BJ (cell line): ENCODE data around the gene COA8. TPM values are rescaled to one million over a fixed set of nuclear protein-coding genes. Genes with fewer than 3 reads are reported as not detected.

Experiments used
- CTCF ChIA-PET: fragments of 350-600 bp; formaldehyde crosslinking; extraction: SDS; loops from one replicate; lab custom pipeline; 2021; ENCODE audit warnings: antibody characterized with exemption, inconsistent platforms; lab: Yijun Ruan, JAX
- POLR2A ChIA-PET: fragments of 300-600 bp; sonication (Branson Sonifier 250); formaldehyde crosslinking; extraction: SDS; loops from one replicate; lab custom pipeline; 2021; ENCODE audit warnings: antibody characterized with exemption; lab: Charles Lee
- DNase-seq: peaks from one replicate; pipeline ENCODE4 v3.0.0-alpha.2; 2011; ENCODE audit warnings: low read depth
- H3K27me3 ChIP-seq: 2 replicates; pipeline ENCODE4 v1.6.0; 2011; ENCODE audit warnings: low read length; ENCODE audit not compliant: control insufficient read depth, insufficient read depth
- H3K36me3 ChIP-seq: 2 replicates; pipeline ENCODE4 v1.5.1; 2011; ENCODE audit warnings: low read length; ENCODE audit not compliant: control insufficient read depth, insufficient read depth
- H3K4me3 ChIP-seq: 2 replicates; pipeline ENCODE4 v1.5.1; 2011; ENCODE audit warnings: low read depth, mild to moderate bottlenecking, control low read depth, low read length
- polyA plus RNA-seq: library from polyadenylated mRNA; depleted of rRNA; stranded (reverse); fragments of >200 nt; gene quantifications from 2 replicates; pipeline ENCODE4 v1.2.3, GENCODE V29; 2011
- TF ChIP-seq, protein P1 (sequence below): IDR thresholded peaks from 2 replicates; pipeline ENCODE4 v1.5.1; 2011; ENCODE audit warnings: low read depth, mild to moderate bottlenecking, control low read depth, inconsistent platforms, low read length, moderate library complexity; ENCODE audit not compliant: insufficient read depth

Gene COA8
- polyA plus RNA-seq, 1 experiment: 16.9 TPM

DNA sequence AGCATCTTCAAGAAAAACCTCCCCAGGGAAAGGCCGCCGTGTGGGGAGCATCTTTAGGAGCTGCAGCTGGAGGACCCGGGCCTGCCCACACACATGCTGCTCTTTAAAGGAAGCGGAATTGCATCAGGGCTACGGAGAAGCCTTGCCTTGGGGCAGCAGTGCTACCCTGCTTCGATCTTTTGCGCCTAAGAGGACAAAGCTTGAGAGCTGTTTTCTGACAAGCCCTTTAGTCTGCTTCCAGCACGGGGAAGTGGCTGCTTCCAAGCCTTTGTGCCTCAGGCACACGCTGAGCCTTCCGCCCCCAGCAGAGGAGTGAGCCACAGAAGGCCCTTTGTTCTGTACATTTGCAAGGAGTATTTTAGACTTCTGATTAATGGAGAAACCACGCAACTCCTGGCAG is 31.5 kb downstream of the COA8 start:
- ChIA-PET CTCF (interaction anchor here (1.0 to 1.1 kb wide), 2 partner anchors 215 to 328 kb away, joined by 3 read pairs; no protein-coding TSS in a partner anchor), POLR2A (interaction anchor here (0.6 to 0.7 kb wide), 2 partner anchors 30 to 123 kb away, joined by 3 to 6 read pairs; no protein-coding TSS in a partner anchor)
- Histone ChIP-seq H3K36me3 (peaks cover 4% of the 10 kb centered on the region; the same call in 1 of the 2 replicates), H3K4me3 (no peak overlapping the region), H3K27me3 (no peaks in the 10 kb centered on the region)
- peak; percentile 49 for DNase-seq
- TF ChIP-seq, protein P1, sequence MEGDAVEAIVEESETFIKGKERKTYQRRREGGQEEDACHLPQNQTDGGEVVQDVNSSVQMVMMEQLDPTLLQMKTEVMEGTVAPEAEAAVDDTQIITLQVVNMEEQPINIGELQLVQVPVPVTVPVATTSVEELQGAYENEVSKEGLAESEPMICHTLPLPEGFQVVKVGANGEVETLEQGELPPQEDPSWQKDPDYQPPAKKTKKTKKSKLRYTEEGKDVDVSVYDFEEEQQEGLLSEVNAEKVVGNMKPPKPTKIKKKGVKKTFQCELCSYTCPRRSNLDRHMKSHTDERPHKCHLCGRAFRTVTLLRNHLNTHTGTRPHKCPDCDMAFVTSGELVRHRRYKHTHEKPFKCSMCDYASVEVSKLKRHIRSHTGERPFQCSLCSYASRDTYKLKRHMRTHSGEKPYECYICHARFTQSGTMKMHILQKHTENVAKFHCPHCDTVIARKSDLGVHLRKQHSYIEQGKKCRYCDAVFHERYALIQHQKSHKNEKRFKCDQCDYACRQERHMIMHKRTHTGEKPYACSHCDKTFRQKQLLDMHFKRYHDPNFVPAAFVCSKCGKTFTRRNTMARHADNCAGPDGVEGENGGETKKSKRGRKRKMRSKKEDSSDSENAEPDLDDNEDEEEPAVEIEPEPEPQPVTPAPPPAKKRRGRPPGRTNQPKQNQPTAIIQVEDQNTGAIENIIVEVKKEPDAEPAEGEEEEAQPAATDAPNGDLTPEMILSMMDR: no peak

DNA sequence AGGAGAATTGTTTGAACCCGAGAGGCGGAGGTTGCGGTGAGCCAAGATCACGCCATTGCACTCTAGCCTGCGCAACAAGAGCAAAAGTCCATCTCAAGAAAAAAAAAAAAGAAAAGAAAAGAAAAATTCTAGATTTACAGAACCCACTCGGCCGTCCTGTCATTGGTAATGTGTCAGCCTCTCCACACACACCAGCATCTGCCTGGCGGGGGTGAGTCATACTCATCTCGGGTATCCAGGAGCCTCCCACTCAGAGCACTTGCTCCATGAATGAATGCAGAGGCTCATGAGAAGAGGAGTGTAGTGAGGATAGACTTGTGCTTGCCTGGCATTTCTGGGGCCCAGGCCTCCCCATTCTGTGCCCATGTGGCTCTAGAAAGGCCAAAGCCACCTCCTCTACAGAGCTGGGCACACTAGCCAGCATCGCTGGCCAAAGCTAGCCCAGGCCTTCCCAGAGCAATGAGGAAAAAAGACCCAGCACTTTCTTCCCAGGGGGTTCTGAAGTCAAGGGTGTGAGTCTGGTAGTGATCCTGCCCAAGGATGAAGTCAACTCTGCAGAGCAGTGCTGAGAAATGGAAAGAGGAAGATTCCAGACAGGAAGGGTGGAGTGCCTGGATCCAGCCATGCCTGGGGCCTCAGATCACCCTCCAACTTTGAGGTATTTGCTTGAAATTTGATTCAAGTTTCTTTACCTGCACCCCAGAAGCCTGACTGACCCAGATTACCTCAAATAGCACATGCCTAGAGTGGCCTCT is 35.0 kb downstream of the COA8 start:
- Histone ChIP-seq H3K27me3 (no peaks in the 10 kb centered on the region), H3K4me3 (no peak overlapping the region), H3K36me3 (no peaks in the 10 kb centered on the region)
- TF ChIP-seq, protein P1: no peak
- ChIA-PET POLR2A (no interaction called here), CTCF (no interaction called here)
- DNase-seq: peak; percentile 59

DNA sequence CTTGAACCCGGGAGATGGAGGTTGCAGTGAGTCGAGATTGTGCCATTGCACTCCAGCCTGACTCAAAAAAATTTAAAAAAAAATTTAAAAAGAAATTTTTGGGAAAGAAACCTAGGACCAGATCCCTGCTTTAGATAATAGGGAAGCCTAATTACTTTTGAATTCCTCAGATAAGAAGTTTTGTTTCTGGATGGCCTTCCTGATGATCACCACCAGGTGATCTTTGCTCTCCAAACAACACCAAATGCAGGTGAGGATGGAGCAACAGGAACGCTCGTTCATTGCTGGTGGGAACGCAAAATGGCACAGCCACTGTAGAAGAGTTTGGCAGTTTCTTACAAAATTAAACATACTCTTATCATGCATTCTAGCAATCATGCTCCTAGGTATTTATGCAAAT is 37.7 kb downstream of the COA8 start:
- no peaks in the 10 kb centered on the region for H3K27me3 ChIP-seq
- CTCF ChIA-PET: no interaction called here

DNA sequence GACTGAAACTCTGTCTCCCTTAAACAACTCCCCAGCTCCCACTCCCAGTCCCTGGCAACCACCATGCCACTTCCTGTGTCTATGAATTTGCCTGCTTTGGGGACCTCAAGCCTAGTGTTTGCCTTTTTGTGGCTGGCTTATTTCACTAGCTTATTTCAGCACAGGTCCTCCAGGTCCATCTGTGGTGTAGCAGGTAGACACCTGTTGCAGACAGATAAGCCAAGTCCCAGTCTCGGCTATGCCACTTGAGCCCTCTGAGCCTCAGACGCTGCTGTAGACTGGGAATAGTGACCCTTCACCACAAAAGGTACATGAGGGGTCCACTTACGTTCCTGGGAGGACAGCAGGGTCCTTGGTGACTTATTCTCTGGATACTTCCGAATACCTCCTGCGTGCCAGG is 41.9 kb downstream of the COA8 start:
- no peak overlapping the region for H3K4me3 ChIP-seq
- TF ChIP-seq, protein P1: no peak
- POLR2A ChIA-PET: no interaction called here
- H3K36me3 ChIP-seq: no peaks in the 10 kb centered on the region
- H3K27me3 ChIP-seq: no peaks in the 10 kb centered on the region; the same call in 1 of the 2 replicates
- CTCF ChIA-PET: interaction anchor here (0.9 kb wide), 1 partner anchor 9 kb away, joined by 3 read pairs; no protein-coding TSS in a partner anchor
- DNase-seq: no peak

More for the DNA sequence above, 37.7 kb downstream of the COA8 start:
- TF ChIP-seq, protein P1: no peak
- no peaks in the 10 kb centered on the region for H3K36me3 ChIP-seq
- POLR2A ChIA-PET: no interaction called here
- no peak for DNase-seq
- no peak overlapping the region for H3K4me3 ChIP-seq

DNA sequence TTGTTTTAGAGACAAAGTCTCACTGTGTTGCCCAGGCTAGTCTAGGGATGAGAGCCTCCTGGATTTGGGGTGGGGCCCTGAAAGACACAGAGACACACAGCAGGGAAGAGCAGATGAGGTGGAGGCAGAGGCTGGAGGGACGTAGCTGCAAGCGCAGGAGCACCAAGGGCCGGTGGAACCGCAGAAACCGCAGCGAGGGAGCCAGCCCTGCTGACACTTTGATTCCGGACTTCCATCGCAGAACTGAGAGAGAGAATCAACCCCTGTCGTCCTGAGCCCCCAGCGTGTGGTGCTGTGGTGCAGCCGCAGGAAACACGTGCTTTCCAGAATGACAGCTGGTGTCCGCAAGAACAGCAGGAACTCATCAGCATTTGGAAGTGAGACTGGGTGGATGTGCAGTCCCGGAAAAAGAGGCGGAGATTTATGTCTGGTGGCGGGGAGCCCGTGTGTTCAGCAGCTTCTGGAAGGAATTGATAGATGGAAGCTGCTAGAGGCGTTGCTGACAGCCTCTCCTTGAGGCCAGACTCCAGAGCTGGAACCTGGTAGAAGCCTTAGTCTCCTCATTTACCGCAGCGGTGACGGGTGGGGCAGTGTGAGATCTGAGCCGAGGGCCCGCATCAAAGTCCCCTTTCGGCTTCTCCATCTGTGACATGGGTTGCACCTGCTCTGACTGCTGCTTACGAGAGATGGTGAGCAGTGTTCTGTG is 44.4 kb downstream of the COA8 start:
- peak; percentile 80 for DNase-seq
- ChIA-PET CTCF (interaction anchor here (0.7 to 1.4 kb wide), 3 partner anchors 12 to 294 kb away, joined by 3 to 4 read pairs (median 3); no protein-coding TSS in a partner anchor), POLR2A (no interaction called here)
- TF ChIP-seq, protein P1: peak; percentile 52
- no peaks in the 10 kb centered on the region for H3K36me3 ChIP-seq
- no peak overlapping the region for H3K4me3 ChIP-seq
- H3K27me3 ChIP-seq: no peaks in the 10 kb centered on the region; the same call in 1 of the 2 replicates
